Endodermal cell (in vitro differentiated cells): ENCODE measurements around the gene PSMD12. TPM values are rescaled to one million over a fixed set of nuclear protein-coding genes. Genes with fewer than 3 reads are reported as not detected.

ENCODE experiments used
- DNase-seq: peaks from one replicate; pipeline ENCODE4 v3.0.0-alpha.2; 2017
- H3K27ac ChIP-seq: 2 replicates; pipeline ENCODE4 v1.5.1; 2013; ENCODE audit warnings: mild to moderate bottlenecking, low read depth, low read length, moderate library complexity
- H3K27me3 ChIP-seq: 2 replicates; pipeline ENCODE4 v1.6.1; 2013; ENCODE audit warnings: mild to moderate bottlenecking, low read length, moderate library complexity; ENCODE audit not compliant: insufficient read depth, control insufficient read depth, poor library complexity, severe bottlenecking
- H3K36me3 ChIP-seq: 2 replicates; pipeline ENCODE4 v1.7.0; 2013; ENCODE audit warnings: mild to moderate bottlenecking, low read length, moderate library complexity; ENCODE audit not compliant: control insufficient read depth, insufficient read depth
- H3K4me1 ChIP-seq: one replicate; pipeline ENCODE4 v1.7.0; 2013; ENCODE audit warnings: low read length; ENCODE audit not compliant: control insufficient read depth, insufficient read depth
- H3K4me3 ChIP-seq: 2 replicates; pipeline ENCODE4 v1.5.1; 2013; ENCODE audit warnings: mild to moderate bottlenecking, low read length, moderate library complexity
- H3K9ac ChIP-seq: 2 replicates; pipeline ENCODE4 v1.6.1; 2013; ENCODE audit warnings: mild to moderate bottlenecking, low read length, moderate library complexity; ENCODE audit not compliant: poor library complexity, severe bottlenecking; ENCODE audit errors: extremely low read depth
- H3K9me3 ChIP-seq: 2 replicates; pipeline ENCODE4 v1.6.1; 2013; ENCODE audit warnings: mild to moderate bottlenecking, low read length, moderate library complexity; ENCODE audit not compliant: control insufficient read depth
- H3K27ac Mint-ChIP-seq: 2 replicates; pipeline ENCODE4 v1.8.0; 2020; ENCODE audit warnings: mixed read lengths
- H3K27me3 Mint-ChIP-seq: 2 replicates; pipeline ENCODE4 v1.8.0; 2021; ENCODE audit warnings: mild to moderate bottlenecking, mixed read lengths; ENCODE audit not compliant: insufficient read depth
- H3K36me3 Mint-ChIP-seq: 2 replicates; pipeline ENCODE4 v1.8.0; 2020; ENCODE audit warnings: low read depth, mixed read lengths
- H3K4me1 Mint-ChIP-seq: 2 replicates; pipeline ENCODE4 v1.8.0; 2020; ENCODE audit warnings: mixed read lengths
- H3K4me3 Mint-ChIP-seq: 2 replicates; pipeline ENCODE4 v1.8.0; 2020; ENCODE audit warnings: mild to moderate bottlenecking, moderate library complexity, mixed read lengths
- H3K9me3 Mint-ChIP-seq: 2 replicates; pipeline ENCODE4 v1.8.0; 2020; ENCODE audit warnings: mild to moderate bottlenecking, mixed read lengths
- WGBS, 2 experiments: methylation state at CpG; one replicate each; pipeline versions ENCODE4 v1.1.5 to v1.1.7; 2013; ENCODE audit warnings: missing lambda C conversion rate in 2 of 2, mixed read lengths in 1 of 2; ENCODE audit not compliant: insufficient coverage in 1 of 2, insufficient read length in 1 of 2; 5-methylcytosine and 5-hydroxymethylcytosine counted together
- total RNA-seq, 2 donors: library from RNA; stranded (reverse); fragmentation: NEBNext Ultra II Directional in 1 of 2; extraction: Animal tissue kit (Norgen Biotek cat#: 25700) in 1 of 2; gene quantifications; 2 replicates in 1 of 2; 3 replicates in 1 of 2; pipeline ENCODE4 v1.2.1, GENCODE V29; 2021
- TF ChIP-seq, protein P1 (sequence below): fragments of 200-600 bp; sonication (generic); conservative IDR thresholded peaks from 2 replicates; pipeline ENCODE4 v1.5.0; 2021; ENCODE audit warnings: antibody characterized with exemption, mild to moderate bottlenecking

Gene PSMD12
- total RNA-seq, 2 donors from 2014 or later, result 70.9 to 71.7 TPM

GRCh38 chr17:67365738-67366192, 612 bp downstream of the PSMD12 start:
- H3K36me3 ChIP-seq, result peaks cover 24% of the 10 kb centered on the region
- TF ChIP-seq, protein P1, sequence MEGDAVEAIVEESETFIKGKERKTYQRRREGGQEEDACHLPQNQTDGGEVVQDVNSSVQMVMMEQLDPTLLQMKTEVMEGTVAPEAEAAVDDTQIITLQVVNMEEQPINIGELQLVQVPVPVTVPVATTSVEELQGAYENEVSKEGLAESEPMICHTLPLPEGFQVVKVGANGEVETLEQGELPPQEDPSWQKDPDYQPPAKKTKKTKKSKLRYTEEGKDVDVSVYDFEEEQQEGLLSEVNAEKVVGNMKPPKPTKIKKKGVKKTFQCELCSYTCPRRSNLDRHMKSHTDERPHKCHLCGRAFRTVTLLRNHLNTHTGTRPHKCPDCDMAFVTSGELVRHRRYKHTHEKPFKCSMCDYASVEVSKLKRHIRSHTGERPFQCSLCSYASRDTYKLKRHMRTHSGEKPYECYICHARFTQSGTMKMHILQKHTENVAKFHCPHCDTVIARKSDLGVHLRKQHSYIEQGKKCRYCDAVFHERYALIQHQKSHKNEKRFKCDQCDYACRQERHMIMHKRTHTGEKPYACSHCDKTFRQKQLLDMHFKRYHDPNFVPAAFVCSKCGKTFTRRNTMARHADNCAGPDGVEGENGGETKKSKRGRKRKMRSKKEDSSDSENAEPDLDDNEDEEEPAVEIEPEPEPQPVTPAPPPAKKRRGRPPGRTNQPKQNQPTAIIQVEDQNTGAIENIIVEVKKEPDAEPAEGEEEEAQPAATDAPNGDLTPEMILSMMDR, result no peak
- 0 to 2% methylated on average over 7 to 11 of the region's 11 CpGs for WGBS, 2 experiments

GRCh38 chr17:67364847-67365737, 1.3 kb downstream of the PSMD12 start:
- H3K36me3 ChIP-seq, result peaks cover 31% of the 10 kb centered on the region
- TF ChIP-seq, protein P1, result no peak
- Mint-ChIP-seq H3K4me3 (peak overlapping the region; percentile 86), H3K36me3 (peaks cover 27% of the 10 kb centered on the region), H3K9me3 (no peaks in the 10 kb centered on the region), H3K27me3 (no peaks in the 10 kb centered on the region), H3K4me1 (peaks cover 17% of the 10 kb centered on the region), H3K27ac (peak overlapping the region; percentile 95)
- WGBS, 2 experiments, result 76 to 85% methylated on average over 16 to 26 of the region's 26 CpGs
- peaks cover 3% of the 10 kb centered on the region for H3K4me1 ChIP-seq
- no peaks in the 10 kb centered on the region for H3K9me3 ChIP-seq
- H3K27ac ChIP-seq, result no peak overlapping the region
- no peak for DNase-seq
- no peaks in the 10 kb centered on the region for H3K27me3 ChIP-seq
- H3K4me3 ChIP-seq, result peak overlapping the region; percentile 93
- peak overlapping the region; percentile 95 for H3K9ac ChIP-seq

More at GRCh38 chr17:67365738-67366192, 612 bp downstream of the PSMD12 start:
- Histone ChIP-seq H3K27me3 (no peaks in the 10 kb centered on the region), H3K9me3 (no peaks in the 10 kb centered on the region), H3K27ac (no peak overlapping the region), H3K4me3 (peak overlapping the region; percentile 93), H3K4me1 (peaks cover 3% of the 10 kb centered on the region), H3K9ac (peak overlapping the region; percentile 95)
- H3K4me1 Mint-ChIP-seq, result peaks cover 17% of the 10 kb centered on the region
- H3K4me3 Mint-ChIP-seq, result peak overlapping the region; percentile 86
- H3K27ac Mint-ChIP-seq, result peak overlapping the region; percentile 95
- no peaks in the 10 kb centered on the region for H3K9me3 Mint-ChIP-seq
- H3K27me3 Mint-ChIP-seq, result no peaks in the 10 kb centered on the region
- H3K36me3 Mint-ChIP-seq, result peaks cover 20% of the 10 kb centered on the region
- DNase-seq, result no peak

GRCh38 chr17:67362173-67362572, 4.2 kb downstream of the PSMD12 start:
- Mint-ChIP-seq H3K36me3 (peaks cover 42% of the 10 kb centered on the region), H3K4me3 (no peak overlapping the region), H3K9me3 (no peaks in the 10 kb centered on the region), H3K27me3 (no peaks in the 10 kb centered on the region), H3K4me1 (peaks cover 17% of the 10 kb centered on the region), H3K27ac (no peak overlapping the region)
- WGBS, 2 experiments, result 95 to 98% methylated on average over 8 to 9 of the region's 9 CpGs
- H3K27me3 ChIP-seq, result no peaks in the 10 kb centered on the region
- H3K36me3 ChIP-seq, result peaks cover 56% of the 10 kb centered on the region
- H3K4me1 ChIP-seq, result peaks cover 3% of the 10 kb centered on the region
- no peaks in the 10 kb centered on the region for H3K9me3 ChIP-seq
- no peak for DNase-seq
- TF ChIP-seq, protein P1, result no peak
- H3K4me3 ChIP-seq, result no peak overlapping the region
- H3K9ac ChIP-seq, result no peak overlapping the region
- H3K27ac ChIP-seq, result no peak overlapping the region
